Hippocampal formation (tissue), 2 donors: ENCODE results near the gene MON2.
"Not testable (repeated sequence)": the region's sequence is repeated elsewhere in the genome, so short reads cannot be mapped to it uniquely, and the experiment has no call there.

Experiments
- DNase-seq, 2 donors: peaks; one replicate each; lab custom pipeline; 2025; lab: John Stamatoyannopoulos, UW

MON2 gene

DNA sequence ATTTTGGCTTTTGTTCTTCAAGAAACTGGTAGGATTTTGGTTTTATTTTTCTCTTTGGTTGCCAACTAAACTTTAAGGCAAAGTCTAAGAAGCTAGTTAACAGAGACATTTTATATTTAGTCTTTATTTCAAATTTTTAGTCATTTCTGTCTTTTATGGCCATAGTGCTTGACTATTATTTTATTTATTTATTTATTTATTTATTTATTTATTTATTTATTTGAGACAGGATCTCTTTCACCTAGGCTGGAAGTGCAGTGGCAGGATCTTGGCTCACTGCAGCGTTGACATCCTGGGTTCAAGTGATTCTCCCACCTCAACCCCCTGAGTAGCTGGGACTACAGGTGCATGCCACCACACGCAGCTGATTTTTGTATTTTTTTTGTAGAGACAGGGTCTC is 3.1 kb downstream of the MON2 start:
- DNase-seq, result no peak

DNA sequence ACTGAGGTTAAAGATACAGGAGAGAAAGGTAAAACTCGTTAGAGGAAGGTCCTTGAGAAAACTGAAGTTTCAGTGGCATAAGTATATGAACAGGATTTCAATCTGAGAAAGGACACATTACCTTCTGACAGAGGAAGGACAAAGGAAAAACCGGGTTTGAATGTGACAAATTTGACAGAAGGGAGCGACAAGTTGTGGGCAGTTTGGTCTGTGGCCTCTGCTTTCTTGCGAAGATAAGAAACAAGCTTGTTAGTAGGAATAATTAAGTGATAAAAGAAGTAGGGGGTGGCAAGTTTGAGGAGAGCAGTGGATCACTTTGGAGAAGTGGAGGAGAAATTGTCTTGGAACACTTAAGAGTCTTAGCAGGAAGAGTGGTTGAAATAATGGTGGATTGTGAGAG is 5.1 kb downstream of the MON2 start:
- no peak for DNase-seq

DNA sequence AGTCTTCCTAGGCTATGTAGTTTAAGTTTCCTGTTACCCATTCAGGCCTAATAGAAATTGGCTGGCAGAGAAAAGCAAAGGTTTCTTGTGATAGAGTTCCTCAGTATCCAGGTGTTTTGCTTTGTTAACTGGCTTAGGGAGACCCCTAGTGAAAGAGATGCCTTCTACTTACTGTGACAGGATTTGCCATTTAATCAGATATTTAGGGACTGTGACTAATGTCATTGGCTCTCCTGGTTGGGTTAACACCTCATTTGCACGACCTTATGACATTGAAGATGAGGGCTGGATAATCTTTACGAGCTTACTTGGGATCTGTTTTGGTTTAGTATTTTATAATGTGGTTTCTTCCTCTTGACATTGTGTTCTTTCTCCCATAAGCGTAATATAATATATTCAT is 5.8 kb downstream of the MON2 start:
- DNase-seq, result no peak

DNA sequence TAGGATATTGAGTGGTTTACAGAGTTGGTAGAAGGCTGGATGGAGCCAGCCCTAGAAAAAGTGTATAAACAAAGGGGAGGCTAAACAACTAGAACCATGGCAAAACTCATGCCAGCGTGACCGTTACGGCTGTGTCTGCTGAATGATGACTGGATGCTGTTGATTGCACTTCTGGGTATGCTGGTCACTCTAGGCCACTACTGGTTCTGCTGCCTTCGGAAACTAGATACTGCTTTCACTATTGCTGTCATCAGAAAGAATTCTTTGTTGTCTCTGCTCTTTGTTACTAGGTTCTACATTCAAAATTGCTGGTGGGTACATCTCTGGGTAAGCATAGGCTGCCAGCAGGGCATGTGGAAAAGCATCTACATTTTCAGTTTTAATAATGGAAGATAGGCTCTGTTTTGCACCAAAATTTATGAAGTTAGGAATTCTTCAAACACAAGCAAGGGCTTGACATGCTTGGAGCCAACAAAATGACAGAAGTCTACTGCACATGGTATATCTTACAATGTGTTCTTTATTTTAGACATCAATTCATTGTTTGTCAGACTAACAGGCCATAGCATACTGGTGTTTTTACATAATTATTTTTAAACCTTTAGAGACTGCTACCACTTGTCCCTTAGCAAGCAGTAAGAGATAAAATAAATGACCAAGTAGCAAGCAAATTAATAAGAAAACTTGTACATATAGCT is 15.4 kb downstream of the MON2 start:
- peak; percentile 21 to 55 for DNase-seq

DNA sequence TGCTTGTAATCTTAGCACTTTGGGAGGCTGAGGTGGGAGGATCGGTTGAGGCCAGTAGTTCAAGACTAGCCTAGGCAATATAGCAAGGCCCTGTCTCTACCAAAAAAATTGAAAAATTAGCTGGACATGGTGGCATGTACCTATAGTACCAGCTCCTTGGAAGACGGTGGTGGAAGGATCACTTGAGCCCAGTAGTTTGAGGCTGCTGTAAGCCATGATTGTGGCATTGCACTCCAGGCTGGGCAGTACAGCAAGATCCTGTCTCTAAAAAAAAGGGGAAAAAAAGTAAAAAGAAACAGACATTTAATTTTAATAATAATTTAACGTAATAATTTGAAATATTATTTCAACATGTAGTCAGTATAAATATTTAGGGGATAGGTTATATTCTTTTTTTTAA is 16.1 kb downstream of the MON2 start:
- DNase-seq, result no peak

DNA sequence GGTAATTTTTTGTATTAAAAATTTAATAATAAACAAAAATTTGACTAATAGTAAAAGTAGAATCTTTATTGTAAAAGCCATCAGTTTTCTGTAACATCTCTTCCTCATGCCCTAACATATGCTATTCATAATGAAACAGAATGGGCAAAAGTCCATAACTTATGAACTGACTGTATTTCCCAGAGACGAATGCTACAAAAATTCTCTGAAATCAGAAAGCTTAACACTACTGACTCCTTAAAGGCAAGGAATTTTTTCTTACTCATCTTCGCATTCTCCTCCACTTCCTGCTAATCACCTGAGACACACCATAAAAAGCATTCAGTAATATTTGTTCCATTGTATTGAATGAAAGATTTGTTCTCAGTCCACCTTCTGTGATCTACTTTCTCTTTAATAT is 17.6 kb downstream of the MON2 start:
- no peak for DNase-seq

DNA sequence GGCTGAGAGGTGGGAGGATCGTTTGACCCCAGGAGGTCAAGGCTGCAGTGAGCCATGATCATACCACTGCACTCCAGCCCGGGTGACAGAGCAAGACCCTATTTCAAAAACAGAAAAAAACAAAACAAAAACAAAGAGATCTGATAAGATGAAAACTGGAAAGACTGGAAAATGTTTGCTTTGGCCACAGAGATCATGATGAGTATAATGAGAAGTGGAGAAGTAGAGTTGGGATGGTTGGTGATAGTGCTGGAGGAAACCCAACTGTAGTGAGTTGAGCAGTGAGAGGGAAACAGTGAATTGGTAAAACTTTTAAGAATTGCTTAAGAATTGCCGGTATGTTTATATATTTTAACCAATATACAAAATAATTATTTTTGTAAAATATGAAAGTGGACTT is 39.2 kb downstream of the MON2 start:
- no peak for DNase-seq

DNA sequence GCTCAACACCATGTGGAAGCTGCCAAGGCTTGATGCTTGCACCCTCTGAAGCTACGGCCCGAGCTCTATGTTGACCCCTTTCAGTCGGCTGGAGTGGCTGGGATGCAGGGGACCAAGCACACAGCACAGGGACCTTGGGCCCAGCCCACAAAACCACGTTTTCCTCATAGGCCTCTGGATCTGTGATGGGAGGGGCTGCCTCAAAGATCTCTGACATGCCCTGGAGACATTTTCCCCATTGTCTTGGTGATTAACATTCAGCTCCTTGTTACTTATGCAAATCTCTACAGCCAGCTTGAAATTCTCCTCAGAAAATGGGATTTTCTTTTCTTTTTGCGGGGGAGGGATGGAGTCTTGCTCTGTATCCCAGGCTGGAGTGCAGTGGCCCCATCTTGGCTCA is 46.3 kb downstream of the MON2 start:
- no peak for DNase-seq

DNA sequence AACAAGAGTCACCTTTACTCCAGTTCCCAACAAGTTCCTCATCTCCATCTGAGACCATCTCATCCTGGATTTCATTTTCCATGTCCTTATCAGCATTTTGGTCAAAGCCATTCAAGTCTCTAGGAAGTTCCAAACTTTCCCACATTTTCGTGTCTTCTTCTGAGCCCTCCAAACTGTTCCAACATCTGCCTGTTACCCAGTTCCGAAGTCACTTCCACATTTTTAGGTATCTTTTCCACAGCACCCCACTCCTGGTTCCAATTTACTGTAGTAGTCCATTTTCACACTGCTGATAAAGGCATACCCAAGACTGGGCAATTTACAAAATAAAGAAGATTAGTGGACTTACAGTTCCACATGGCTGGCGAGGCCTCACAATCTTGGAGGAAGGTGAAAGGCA is 47.5 kb downstream of the MON2 start:
- not testable (repeated sequence) for DNase-seq

DNA sequence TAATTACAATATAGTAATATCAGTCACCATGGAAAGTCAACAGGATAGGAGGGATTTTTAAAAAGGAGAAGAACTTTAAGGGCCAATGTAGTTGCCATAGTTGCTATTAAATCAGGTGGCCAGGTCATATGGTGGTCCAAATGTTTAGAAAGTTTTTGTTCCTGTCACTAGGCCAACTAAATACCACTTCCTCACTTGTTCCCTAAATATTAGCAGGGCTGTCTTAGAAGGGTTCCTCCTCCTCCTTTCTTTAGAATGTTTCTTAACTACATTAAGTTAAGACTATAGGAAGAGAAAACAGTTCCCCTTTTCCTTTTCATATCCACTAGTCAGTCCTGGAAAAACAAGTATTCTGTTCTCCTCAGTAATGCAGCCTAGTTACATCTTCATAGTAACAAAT is 50.3 kb downstream of the MON2 start:
- DNase-seq, result no peak

DNA sequence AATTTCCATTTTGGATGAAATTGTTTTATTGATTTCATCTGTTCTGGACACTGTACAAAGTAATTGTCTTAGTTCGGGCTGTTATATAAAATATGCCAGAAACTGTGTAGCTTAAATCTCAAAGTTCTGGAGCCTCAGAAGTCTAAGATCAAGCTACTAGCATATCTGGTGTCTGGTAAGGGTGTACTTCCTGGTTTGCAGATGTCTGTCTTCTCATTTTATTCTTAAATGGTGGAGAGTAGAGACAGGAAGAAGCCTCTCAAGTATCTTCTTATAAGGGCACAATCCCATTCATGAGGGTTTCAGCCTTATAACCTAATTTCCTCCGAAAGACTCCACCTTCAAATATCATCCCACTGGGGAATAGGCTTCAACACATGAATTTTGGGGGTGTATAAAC is 51.3 kb downstream of the MON2 start:
- DNase-seq, result no peak

DNA sequence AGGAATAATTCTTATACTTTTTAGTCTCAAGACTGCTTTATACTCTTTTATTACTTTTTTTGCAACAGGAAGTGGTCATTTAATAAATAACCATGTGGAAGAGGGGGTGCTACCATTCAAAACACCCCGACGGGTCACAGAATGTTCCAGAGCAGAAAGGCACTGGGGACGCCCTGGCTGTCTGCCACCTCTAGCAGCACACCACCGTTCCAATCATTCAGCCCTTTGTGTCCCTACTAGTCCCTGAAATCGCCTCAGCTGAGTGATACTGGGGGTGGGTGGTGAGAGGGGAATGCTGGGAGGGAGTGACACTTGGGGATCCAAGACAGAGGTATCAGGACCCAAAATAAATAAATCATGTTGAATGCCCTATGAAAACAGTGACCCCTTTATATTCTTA is 52.4 kb downstream of the MON2 start:
- peak in 1 of 2 donors; percentile 13 for DNase-seq

DNA sequence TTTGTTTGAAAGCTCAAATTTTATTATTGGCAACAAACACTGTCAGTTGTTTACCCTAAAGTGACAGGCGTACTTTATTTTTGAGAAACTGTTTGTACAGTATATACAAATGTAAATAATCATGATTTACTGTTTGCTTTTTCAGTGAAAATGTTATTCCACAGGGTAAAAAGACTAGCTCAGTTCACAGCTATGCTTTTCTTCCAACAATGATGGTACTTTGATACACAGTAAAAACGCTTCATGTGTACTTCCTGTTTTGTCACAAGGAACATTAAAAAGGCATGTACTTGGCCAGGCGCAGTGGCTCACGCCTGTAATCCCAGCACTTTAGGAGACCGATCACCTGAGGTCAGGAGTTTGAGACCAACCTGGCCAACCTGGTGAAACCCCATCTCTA is 53.7 kb downstream of the MON2 start:
- DNase-seq, result no peak

DNA sequence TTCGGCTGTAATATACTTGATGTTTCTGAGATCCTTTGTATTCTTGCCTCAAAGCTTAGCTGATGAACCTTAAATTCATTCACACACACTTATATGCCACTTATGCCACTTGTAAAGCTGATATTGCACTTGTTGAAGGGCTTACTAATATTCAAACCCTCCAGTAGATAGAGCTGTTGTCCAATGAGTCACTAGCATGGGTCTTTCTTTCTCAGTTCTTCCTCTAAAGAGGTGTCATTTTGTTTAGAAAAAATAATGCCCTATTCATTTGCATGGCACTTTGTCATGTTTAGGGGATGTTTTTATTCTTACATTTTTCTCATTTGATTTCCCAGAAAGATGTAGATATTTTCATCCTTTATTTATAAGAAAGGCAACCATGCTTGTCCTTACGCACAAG is 56.4 kb downstream of the MON2 start:
- DNase-seq, result no peak

DNA sequence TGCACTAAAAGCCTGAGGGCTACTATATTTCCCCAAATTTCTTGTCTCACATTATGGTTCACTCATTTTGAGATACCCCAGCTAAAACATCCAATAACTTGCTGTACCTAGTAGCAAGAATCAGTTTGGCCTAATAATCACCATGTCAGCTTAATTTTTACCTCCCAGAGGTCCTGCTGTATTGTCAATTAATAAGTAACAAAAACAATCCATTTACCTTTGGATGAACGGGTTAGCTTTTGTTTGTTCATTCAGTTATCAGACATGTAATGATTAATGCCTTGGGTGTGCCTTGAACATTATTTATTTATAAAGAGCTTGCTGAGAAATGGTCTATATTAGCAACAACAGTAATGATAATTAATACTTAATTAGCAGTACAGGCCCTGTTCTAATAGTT is 57.0 kb downstream of the MON2 start:
- DNase-seq, result no peak

DNA sequence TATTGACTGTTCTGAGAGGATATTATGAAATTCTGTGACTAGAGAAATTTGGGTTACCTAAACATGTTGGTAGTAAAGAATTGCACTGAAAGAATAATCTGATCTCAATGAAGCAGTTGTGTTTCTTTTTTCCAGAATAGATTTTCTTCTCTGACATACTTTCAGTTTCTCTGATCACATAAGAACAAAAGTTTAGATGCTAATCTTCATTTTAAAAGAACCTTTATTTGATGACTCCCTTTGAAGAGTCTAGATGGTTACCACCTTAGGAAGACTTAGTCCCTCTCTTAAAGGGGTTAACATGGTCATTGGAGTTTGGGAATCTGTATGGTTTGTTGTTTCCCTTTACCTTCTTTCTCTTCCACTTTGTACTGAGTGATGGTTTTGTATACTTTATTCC is 58.6 kb downstream of the MON2 start:
- no peak for DNase-seq

DNA sequence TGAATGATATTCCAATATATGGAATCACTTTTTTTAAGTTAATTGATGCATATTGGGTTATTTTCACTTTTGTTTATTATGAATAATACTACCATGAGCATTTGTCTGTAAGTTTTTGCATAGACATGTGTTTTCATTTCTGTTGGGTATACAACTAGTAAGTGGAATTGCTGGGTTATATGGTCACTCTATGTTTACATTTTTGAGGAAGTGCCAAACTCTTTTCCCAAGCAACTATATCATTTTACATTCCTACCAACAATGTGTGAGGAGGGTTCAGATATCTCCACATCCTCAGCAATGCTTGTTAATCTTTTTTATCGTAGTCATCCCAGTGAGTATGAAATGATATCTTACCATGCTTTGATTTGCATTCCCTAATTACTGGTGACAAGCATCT is 64.0 kb downstream of the MON2 start:
- DNase-seq, result no peak

DNA sequence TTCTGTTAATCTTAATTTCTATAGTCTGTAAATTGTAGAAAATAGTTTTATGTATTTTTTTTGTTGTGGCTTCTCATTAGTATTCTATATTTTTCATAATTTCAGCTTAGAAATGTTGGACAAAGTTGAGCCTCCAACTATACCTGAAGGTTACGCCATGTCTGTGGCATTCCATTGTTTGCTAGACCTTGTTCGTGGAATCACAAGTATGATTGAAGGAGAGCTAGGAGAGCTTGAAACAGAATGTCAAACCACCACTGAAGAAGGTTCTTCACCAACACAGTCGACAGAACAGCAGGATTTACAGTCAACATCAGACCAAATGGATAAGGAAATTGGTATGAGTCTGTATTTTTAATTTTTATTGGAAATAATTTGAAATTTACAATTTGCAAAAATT is 65.7 kb downstream of the MON2 start:
- DNase-seq, result no peak

DNA sequence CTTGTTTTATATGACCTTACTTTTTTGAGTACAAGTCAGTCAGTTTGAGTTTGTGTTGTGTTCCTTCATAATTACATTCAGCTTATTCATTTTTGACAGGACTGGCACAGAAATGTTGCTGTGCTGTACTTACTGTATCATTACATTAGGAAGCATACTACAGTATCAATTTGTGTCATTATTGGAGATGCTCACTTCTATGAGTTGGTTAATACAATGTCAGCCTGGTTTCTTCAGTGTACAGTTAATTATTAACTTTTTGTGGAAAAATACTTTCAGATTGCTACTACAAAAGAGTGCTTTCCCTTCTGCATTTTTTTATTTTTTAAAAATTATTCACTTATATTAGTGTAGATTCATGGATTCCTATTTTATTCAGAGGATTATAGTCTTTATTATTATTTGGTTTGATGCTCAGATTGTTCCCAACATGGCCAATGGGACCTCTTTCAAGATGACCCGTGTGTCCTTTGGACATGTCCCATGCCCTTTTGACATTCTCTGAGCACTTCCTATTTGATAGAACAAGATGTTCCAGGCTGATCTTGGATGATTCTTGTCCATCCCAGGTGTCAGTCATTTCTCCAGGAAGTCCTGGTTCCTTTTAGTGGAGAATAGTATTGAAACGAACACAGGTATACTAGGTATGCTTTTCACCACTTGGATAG is 66.6 kb downstream of the MON2 start:
- DNase-seq, result no peak

DNA sequence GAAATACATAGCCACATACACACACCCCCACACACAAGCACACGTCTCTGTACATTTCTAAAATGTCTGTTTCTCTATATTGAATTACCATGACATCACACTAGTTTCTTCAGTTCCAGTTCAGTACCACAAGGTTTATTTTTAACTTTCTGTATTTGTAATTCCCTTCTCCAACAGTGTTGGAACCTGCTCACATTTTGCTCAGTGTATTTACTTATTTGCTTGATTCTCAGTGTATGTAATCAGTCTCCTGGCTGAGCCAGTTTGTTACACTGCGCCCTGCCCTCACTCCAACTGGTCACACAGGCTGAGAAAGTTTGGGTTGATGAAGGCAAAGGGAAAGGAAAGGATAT is 67.1 kb downstream of the MON2 start:
- no peak for DNase-seq

DNA sequence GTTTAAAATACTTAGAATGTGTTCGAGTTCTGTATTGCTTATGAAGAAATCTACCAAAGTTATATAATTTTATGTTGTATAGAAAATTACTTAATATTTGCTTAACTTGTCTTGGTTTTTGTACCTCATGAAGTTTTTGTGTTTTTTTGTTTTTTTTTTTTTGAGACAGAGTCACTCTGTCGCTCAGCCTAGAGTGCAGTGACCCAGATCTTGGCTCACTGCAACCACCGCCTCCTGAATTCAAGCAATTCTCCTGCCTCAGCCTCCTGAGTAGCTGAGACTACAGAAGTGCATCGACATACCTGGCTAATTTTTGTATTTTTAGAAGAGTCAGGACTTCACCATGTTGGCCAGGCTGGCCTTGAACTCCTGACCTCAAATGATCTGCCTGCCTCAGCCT is 69.9 kb downstream of the MON2 start:
- no peak for DNase-seq

DNA sequence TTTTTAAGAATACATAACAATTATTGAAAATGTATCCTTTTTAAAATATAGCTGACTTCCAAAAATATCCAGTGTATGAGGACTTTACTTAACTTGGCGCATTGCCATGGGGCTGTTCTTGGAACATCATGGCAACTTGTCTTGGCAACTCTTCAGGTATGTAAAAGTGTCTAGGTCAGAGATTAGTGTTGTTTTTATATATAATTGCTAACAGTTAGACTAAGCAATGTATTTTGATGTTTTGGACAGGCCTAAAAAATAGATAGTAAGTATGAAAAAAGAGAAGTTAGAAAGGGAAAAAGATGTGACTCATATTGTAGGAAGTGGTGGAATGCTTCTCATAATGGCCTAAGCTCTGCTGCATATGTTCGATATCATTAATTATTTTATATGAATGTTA is 70.9 kb downstream of the MON2 start:
- no peak for DNase-seq

DNA sequence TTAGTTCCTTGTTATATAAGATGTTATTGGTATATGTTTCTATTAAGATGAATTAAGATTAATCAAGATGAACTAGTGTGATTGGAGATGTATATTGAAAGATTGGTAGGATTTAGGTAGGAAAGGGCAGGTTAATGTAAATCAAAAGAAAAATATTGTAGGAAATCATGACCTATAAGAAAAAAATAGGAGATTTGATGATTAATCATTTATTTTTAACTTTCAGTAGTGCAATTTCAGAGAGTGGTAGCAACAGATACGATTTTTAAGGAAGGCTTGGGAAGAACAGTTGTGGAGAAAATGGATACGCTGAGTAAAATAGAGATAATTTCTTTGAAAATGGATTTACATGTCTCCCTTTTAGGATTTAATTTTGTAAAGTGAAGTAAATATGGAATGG is 73.7 kb downstream of the MON2 start:
- DNase-seq, result no peak

DNA sequence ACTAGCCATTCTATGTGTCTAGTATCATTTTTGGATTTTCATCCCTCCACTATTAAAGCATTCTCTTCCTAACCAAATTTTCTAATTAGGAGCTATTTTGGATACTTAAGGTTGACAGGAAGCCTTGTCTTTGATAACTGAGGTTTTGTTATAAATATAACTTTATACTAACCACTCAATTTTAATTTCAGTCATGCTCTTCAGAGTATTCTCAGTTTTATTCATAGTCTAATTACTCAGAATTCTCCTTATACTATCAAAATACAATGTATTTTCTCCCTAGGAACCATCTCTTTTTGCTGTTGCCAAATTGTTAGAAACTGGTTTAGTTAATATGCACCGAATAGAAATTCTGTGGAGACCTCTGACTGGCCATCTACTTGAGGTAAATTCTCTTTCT is 76.2 kb downstream of the MON2 start:
- DNase-seq, result no peak
